Measurements from ENCODE around the gene KCNH2.

Gene KCNH2

GRCh38 chr7:150904011-150904909 is 73.9 kb downstream of the KCNH2 start:
- H3K36me3 ChIP-seq (ENCODE audit: control insufficient read depth, insufficient read depth, low read length) = no peaks in the 10 kb centered on the region
- H3K27ac ChIP-seq (ENCODE audit: insufficient read depth, low read depth, low read length, poor library complexity, severe bottlenecking) = no peak overlapping the region
- H3K4me3 ChIP-seq (ENCODE audit: insufficient read depth, low read depth, low read length) = no peak overlapping the region
- 95 to 97% methylated on average over 5 of the region's 6 CpGs for WGBS, 2 experiments
- no peaks in the 10 kb centered on the region for H3K27me3 ChIP-seq (ENCODE audit: control insufficient read depth, insufficient read depth, low read length, poor library complexity, severe bottlenecking)
- no peaks in the 10 kb centered on the region for H3K9me3 ChIP-seq (ENCODE audit: control insufficient read depth, low read length)
- no peaks in the 10 kb centered on the region for H3K4me1 ChIP-seq (ENCODE audit: control insufficient read depth, insufficient read depth, low read length)

- Histone ChIP-seq H3K27me3 (ENCODE audit: control insufficient read depth, insufficient read depth, low read length, poor library complexity, severe bottlenecking) (no peaks in the 10 kb centered on the region), H3K27ac (ENCODE audit: insufficient read depth, low read depth, low read length, poor library complexity, severe bottlenecking) (no peak overlapping the region), H3K4me3 (ENCODE audit: insufficient read depth, low read depth, low read length) (no peak overlapping the region), H3K9me3 (ENCODE audit: control insufficient read depth, low read length) (no peaks in the 10 kb centered on the region), H3K4me1 (ENCODE audit: control insufficient read depth, insufficient read depth, low read length) (no peaks in the 10 kb centered on the region), H3K36me3 (ENCODE audit: control insufficient read depth, insufficient read depth, low read length) (no peaks in the 10 kb centered on the region)
- WGBS, 2 experiments = 94 to 96% methylated on average over 12 of the region's 12 CpGs
Measured at GRCh38 chr7:150903606-150904005, 74.5 kb downstream of the KCNH2 start.

DNA sequence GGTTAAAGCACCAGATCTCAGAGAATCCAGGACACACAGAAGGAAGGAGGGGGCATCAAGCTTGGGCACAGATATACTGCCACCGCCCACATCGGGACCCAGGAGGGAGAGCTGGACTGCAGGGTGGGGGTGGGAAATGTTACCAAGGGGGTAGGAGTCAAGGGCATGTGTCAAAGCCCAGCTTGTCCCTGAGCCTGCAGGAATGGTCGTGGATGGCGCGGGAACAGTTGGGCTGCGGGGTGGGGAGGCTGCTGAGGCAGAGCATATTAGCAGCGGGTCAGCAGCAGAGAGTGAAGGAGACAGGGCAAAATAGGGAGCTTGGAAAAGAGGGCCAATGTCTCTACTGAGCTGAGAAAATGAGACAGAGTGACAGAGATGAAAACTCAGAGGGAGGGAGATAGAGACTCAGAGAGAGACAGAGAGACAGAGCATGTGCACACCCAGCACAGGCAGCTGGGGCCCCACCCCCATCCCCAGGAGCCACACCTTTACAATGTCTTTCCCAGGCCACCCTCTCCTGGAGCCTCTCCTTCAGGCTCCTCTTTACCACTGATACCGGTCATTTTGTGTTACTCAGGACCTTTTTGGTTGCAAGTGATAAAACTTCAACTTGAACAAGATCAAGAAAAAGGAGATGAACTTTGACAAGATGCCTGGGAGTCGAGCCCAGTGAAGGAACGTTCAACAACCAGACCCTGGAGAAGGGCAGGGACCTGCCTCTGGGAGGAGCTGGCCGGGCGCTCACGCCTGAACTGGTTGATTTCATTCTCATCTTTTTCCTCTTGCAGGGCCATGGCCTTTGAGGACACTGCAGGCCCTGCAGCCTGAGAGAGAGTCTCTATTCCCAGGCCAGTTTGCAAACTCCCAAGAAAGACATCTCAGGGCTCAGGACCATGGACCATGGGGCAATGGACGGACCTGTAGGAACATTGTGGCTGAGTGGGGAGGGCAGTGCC is 75.8 kb downstream of the KCNH2 start:
- Histone ChIP-seq H3K36me3 (ENCODE audit: control insufficient read depth, insufficient read depth, low read length) (no peaks in the 10 kb centered on the region), H3K27ac (ENCODE audit: insufficient read depth, low read depth, low read length, poor library complexity, severe bottlenecking) (no peak overlapping the region), H3K4me1 (ENCODE audit: control insufficient read depth, insufficient read depth, low read length) (no peaks in the 10 kb centered on the region), H3K4me3 (ENCODE audit: insufficient read depth, low read depth, low read length) (no peak overlapping the region), H3K9me3 (ENCODE audit: control insufficient read depth, low read length) (no peaks in the 10 kb centered on the region), H3K27me3 (ENCODE audit: control insufficient read depth, insufficient read depth, low read length, poor library complexity, severe bottlenecking) (no peaks in the 10 kb centered on the region)
- WGBS, 2 experiments = 86% methylated on average over 14 of the region's 14 CpGs

- Histone ChIP-seq H3K9me3 (ENCODE audit: control insufficient read depth, low read length) (no peaks in the 10 kb centered on the region), H3K27me3 (ENCODE audit: control insufficient read depth, insufficient read depth, low read length, poor library complexity, severe bottlenecking) (no peaks in the 10 kb centered on the region), H3K4me3 (ENCODE audit: insufficient read depth, low read depth, low read length) (no peak overlapping the region), H3K4me1 (ENCODE audit: control insufficient read depth, insufficient read depth, low read length) (no peaks in the 10 kb centered on the region), H3K36me3 (ENCODE audit: control insufficient read depth, insufficient read depth, low read length) (no peaks in the 10 kb centered on the region), H3K27ac (ENCODE audit: insufficient read depth, low read depth, low read length, poor library complexity, severe bottlenecking) (no peak overlapping the region)
- WGBS, 2 experiments = 61 to 62% methylated on average over 15 of the region's 15 CpGs
Measured at GRCh38 chr7:150901160-150902035, 76.7 kb downstream of the KCNH2 start.

- WGBS, 2 experiments = 76 to 77% methylated on average over 8 of the region's 8 CpGs
- Histone ChIP-seq H3K4me1 (ENCODE audit: control insufficient read depth, insufficient read depth, low read length) (no peaks in the 10 kb centered on the region), H3K9me3 (ENCODE audit: control insufficient read depth, low read length) (no peaks in the 10 kb centered on the region), H3K4me3 (ENCODE audit: insufficient read depth, low read depth, low read length) (no peak overlapping the region), H3K27me3 (ENCODE audit: control insufficient read depth, insufficient read depth, low read length, poor library complexity, severe bottlenecking) (no peaks in the 10 kb centered on the region), H3K36me3 (ENCODE audit: control insufficient read depth, insufficient read depth, low read length) (no peaks in the 10 kb centered on the region), H3K27ac (ENCODE audit: insufficient read depth, low read depth, low read length, poor library complexity, severe bottlenecking) (no peak overlapping the region)
Measured at GRCh38 chr7:150900675-150901074, 77.4 kb downstream of the KCNH2 start.

DNA sequence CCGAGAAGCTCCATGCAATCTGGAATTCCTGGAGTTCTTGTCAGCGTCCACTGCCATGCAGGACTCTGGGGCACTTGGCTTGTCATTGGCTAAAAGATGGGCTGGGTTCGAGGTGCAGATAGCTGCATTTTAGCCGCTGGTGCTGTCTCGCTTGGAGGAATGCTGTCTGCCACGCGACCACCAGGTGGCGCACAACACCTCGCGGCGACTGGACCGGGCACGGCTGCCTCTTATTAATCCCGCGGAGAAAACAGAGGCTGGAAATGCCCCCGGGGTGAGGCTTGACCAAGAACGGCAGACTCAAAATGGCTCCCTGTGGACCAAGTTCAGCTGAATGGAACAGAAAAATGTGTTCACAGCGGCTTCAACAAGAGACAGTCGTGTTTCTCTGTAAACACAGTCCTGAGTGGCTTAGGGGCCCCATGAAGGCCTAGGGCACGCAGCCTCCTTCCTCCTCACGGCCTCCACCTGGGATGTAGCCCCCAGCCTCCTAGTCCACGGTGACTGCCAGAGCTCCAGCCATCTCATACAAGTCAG is 79.6 kb downstream of the KCNH2 start:
- no peak overlapping the region for H3K4me3 ChIP-seq (ENCODE audit: insufficient read depth, low read depth, low read length)
- H3K27me3 ChIP-seq (ENCODE audit: control insufficient read depth, insufficient read depth, low read length, poor library complexity, severe bottlenecking) = no peaks in the 10 kb centered on the region
- H3K9me3 ChIP-seq (ENCODE audit: control insufficient read depth, low read length) = no peaks in the 10 kb centered on the region
- WGBS, 2 experiments = 22% methylated on average over 22 of the region's 22 CpGs
- no peak overlapping the region for H3K27ac ChIP-seq (ENCODE audit: insufficient read depth, low read depth, low read length, poor library complexity, severe bottlenecking)
- H3K36me3 ChIP-seq (ENCODE audit: control insufficient read depth, insufficient read depth, low read length) = no peaks in the 10 kb centered on the region
- H3K4me1 ChIP-seq (ENCODE audit: control insufficient read depth, insufficient read depth, low read length) = no peaks in the 10 kb centered on the region

- no peak overlapping the region for H3K27ac ChIP-seq (ENCODE audit: insufficient read depth, low read depth, low read length, poor library complexity, severe bottlenecking)
- WGBS, 2 experiments = 84 to 87% methylated on average over 22 of the region's 22 CpGs
- H3K9me3 ChIP-seq (ENCODE audit: control insufficient read depth, low read length) = no peaks in the 10 kb centered on the region
- no peaks in the 10 kb centered on the region for H3K27me3 ChIP-seq (ENCODE audit: control insufficient read depth, insufficient read depth, low read length, poor library complexity, severe bottlenecking)
- no peak overlapping the region for H3K4me3 ChIP-seq (ENCODE audit: insufficient read depth, low read depth, low read length)
- no peaks in the 10 kb centered on the region for H3K4me1 ChIP-seq (ENCODE audit: control insufficient read depth, insufficient read depth, low read length)
- H3K36me3 ChIP-seq (ENCODE audit: control insufficient read depth, insufficient read depth, low read length) = no peaks in the 10 kb centered on the region
Measured at GRCh38 chr7:150897502-150898474, 80.3 kb downstream of the KCNH2 start.

GRCh38 chr7:150896562-150897209 is 81.4 kb downstream of the KCNH2 start:
- H3K9me3 ChIP-seq (ENCODE audit: control insufficient read depth, low read length) = no peaks in the 10 kb centered on the region
- no peaks in the 10 kb centered on the region for H3K27me3 ChIP-seq (ENCODE audit: control insufficient read depth, insufficient read depth, low read length, poor library complexity, severe bottlenecking)
- no peaks in the 10 kb centered on the region for H3K4me1 ChIP-seq (ENCODE audit: control insufficient read depth, insufficient read depth, low read length)
- no peaks in the 10 kb centered on the region for H3K36me3 ChIP-seq (ENCODE audit: control insufficient read depth, insufficient read depth, low read length)
- no peak overlapping the region for H3K4me3 ChIP-seq (ENCODE audit: insufficient read depth, low read depth, low read length)
- 90 to 91% methylated on average over 10 of the region's 10 CpGs for WGBS, 2 experiments
- no peak overlapping the region for H3K27ac ChIP-seq (ENCODE audit: insufficient read depth, low read depth, low read length, poor library complexity, severe bottlenecking)
